GM12878 (cell line): Measurements from ENCODE around the gene PTK6.

Experiments used
- CEBPB ChIP-seq, 2 experiments: fragments of 150-350 bp in 1 of 2; IDR thresholded peaks; 2 replicates each; pipeline ENCODE4 v1.6.1; 2012 to 2014; ENCODE audit warnings: low read depth in 2 of 2, low read length in 2 of 2, borderline replicate concordance in 1 of 2, inconsistent platforms in 1 of 2
- CREM ChIP-seq: IDR thresholded peaks from 2 replicates; pipeline ENCODE4 v1.6.1; 2014; ENCODE audit warnings: antibody characterized with exemption, low read depth
- FOXM1 ChIP-seq: IDR thresholded peaks from 2 replicates; pipeline ENCODE4 v1.6.1; 2012; ENCODE audit warnings: low read depth, mild to moderate bottlenecking, inconsistent platforms, low read length, moderate library complexity
- IKZF1 ChIP-seq: fragments of 450-650 bp; conservative IDR thresholded peaks from 2 replicates; pipeline ENCODE4 v1.6.1; 2017; ENCODE audit warnings: antibody characterized with exemption, mild to moderate bottlenecking
- RAD21 ChIP-seq: IDR thresholded peaks from 2 replicates; pipeline ENCODE4 v1.6.1; 2011; ENCODE audit warnings: mild to moderate bottlenecking, low read depth, low read length, moderate library complexity; ENCODE audit not compliant: insufficient read depth
- RAD51 ChIP-seq: fragments of 450-650 bp; IDR thresholded peaks from 2 replicates; pipeline ENCODE4 v1.6.1; 2016; ENCODE audit warnings: moderate library complexity, mild to moderate bottlenecking, inconsistent platforms
- RFX5 ChIP-seq: IDR thresholded peaks from 2 replicates; pipeline ENCODE4 v1.6.1; 2011; ENCODE audit warnings: low read depth, low read length, improper control_type of control experiment
- SREBF1 ChIP-seq: IDR thresholded peaks from 2 replicates; pipeline ENCODE4 v1.6.1; 2012; ENCODE audit warnings: mild to moderate bottlenecking, low read length
- SREBF2 ChIP-seq: IDR thresholded peaks from 2 replicates; pipeline ENCODE4 v1.6.1; 2012; ENCODE audit warnings: mild to moderate bottlenecking, low read length
- TCF12 ChIP-seq: IDR thresholded peaks from 2 replicates; pipeline ENCODE4 v1.6.1; 2011; ENCODE audit warnings: low read depth, mild to moderate bottlenecking, low read length
- TF ChIP-seq, protein P1 (sequence below), 3 experiments: IDR thresholded peaks in 2 of 3; conservative IDR thresholded peaks in 1 of 3; 2 replicates each; pipeline ENCODE4 v1.5.1; 2011; ENCODE audit warnings: low read depth in 3 of 3, low read length in 3 of 3, mild to moderate bottlenecking in 3 of 3, control low read depth in 2 of 3, moderate library complexity in 2 of 3, inconsistent platforms in 1 of 3, mixed read lengths in 1 of 3; ENCODE audit not compliant: control insufficient read depth in 2 of 3, insufficient read depth in 1 of 3; ENCODE audit errors: extremely low read depth in 1 of 3
- TF ChIP-seq, protein P2 (sequence below): IDR thresholded peaks from 2 replicates; pipeline ENCODE4 v1.6.1; 2012; ENCODE audit warnings: low read depth, low read length, improper control_type of control experiment
- TF ChIP-seq, protein P3 (sequence below): fragments of 450-650 bp; formaldehyde crosslinking; IDR thresholded peaks from 2 replicates; pipeline ENCODE4 v1.5.0; 2022; ENCODE audit warnings: mild to moderate bottlenecking, missing genetic modification characterization
- TF ChIP-seq, protein P4 (sequence below): IDR thresholded peaks from 2 replicates; pipeline ENCODE4 v1.6.1; 2011; ENCODE audit warnings: mild to moderate bottlenecking, low read depth, low read length, moderate library complexity; ENCODE audit not compliant: insufficient replicate concordance

DNA sequence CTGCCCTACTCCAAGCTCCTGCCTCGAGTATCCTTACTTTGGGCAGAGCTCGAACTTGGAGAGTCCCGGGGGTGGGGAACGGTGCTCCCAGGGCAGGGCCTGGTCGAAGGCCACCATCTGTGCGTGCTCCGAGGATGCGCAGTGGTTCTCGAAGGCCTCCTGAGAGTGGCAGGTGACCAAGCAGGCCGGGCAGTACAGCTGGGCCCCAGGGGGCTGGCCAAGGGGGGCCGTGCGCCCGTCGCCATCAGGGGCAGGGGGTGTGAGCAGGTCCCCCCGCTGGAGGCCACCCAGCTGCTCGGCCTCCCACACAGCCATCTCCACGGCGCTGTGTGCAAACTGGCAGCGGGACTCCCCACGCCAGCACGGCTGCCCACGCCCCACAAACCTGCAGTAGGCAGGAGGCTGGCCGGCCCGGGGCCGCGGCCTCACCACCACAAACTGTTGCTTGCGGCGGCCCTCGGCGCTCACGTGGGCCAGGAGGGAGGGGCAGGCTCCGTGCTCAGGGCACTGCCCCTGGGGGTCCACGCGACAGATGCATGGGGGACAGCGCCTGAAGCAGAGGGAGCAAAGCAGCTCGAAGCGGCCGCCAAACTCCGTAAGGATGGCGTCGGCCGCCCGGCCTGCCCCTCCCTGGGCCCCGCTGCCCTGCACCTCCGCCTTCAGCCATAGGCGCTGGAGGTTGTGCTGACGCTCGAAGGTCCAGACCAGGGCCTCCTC is 35.1 kb upstream of the PTK6 start:
- TF ChIP-seq CEBPB (IDR thresholded peaks at IDR 0.05; ENCODE audit: borderline replicate concordance in 1 of 2, low read depth in 2 of 2, low read length in 2 of 2), result no peak
- TF ChIP-seq, protein P1, sequence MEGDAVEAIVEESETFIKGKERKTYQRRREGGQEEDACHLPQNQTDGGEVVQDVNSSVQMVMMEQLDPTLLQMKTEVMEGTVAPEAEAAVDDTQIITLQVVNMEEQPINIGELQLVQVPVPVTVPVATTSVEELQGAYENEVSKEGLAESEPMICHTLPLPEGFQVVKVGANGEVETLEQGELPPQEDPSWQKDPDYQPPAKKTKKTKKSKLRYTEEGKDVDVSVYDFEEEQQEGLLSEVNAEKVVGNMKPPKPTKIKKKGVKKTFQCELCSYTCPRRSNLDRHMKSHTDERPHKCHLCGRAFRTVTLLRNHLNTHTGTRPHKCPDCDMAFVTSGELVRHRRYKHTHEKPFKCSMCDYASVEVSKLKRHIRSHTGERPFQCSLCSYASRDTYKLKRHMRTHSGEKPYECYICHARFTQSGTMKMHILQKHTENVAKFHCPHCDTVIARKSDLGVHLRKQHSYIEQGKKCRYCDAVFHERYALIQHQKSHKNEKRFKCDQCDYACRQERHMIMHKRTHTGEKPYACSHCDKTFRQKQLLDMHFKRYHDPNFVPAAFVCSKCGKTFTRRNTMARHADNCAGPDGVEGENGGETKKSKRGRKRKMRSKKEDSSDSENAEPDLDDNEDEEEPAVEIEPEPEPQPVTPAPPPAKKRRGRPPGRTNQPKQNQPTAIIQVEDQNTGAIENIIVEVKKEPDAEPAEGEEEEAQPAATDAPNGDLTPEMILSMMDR (IDR thresholded peaks at IDR 0.05 in 2 of 3, conservative IDR thresholded peaks at IDR 0.05 in 1 of 3; ENCODE audit: control insufficient read depth in 2 of 3, extremely low read depth in 1 of 3, insufficient read depth in 1 of 3, low read depth in 3 of 3, low read length in 3 of 3), result no peak
- TF ChIP-seq FOXM1, result no peak
- TF ChIP-seq, protein P2, sequence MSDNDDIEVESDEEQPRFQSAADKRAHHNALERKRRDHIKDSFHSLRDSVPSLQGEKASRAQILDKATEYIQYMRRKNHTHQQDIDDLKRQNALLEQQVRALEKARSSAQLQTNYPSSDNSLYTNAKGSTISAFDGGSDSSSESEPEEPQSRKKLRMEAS, result no peak
- TF ChIP-seq, protein P3, sequence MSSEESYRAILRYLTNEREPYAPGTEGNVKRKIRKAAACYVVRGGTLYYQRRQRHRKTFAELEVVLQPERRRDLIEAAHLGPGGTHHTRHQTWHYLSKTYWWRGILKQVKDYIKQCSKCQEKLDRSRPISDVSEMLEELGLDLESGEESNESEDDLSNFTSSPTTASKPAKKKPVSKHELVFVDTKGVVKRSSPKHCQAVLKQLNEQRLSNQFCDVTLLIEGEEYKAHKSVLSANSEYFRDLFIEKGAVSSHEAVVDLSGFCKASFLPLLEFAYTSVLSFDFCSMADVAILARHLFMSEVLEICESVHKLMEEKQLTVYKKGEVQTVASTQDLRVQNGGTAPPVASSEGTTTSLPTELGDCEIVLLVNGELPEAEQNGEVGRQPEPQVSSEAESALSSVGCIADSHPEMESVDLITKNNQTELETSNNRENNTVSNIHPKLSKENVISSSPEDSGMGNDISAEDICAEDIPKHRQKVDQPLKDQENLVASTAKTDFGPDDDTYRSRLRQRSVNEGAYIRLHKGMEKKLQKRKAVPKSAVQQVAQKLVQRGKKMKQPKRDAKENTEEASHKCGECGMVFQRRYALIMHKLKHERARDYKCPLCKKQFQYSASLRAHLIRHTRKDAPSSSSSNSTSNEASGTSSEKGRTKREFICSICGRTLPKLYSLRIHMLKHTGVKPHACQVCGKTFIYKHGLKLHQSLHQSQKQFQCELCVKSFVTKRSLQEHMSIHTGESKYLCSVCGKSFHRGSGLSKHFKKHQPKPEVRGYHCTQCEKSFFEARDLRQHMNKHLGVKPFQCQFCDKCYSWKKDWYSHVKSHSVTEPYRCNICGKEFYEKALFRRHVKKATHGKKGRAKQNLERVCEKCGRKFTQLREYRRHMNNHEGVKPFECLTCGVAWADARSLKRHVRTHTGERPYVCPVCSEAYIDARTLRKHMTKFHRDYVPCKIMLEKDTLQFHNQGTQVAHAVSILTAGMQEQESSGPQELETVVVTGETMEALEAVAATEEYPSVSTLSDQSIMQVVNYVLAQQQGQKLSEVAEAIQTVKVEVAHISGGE (CRISPR knock-in tag), result no peak
- no peak for TF ChIP-seq RAD51
- TF ChIP-seq SREBF1, result no peak
- no peak for TF ChIP-seq SREBF2
- no peak for TF ChIP-seq TCF12
- no peak for TF ChIP-seq RFX5
- TF ChIP-seq IKZF1, result no peak
- no peak for TF ChIP-seq CREM
- TF ChIP-seq RAD21, result no peak
- TF ChIP-seq, protein P4, sequence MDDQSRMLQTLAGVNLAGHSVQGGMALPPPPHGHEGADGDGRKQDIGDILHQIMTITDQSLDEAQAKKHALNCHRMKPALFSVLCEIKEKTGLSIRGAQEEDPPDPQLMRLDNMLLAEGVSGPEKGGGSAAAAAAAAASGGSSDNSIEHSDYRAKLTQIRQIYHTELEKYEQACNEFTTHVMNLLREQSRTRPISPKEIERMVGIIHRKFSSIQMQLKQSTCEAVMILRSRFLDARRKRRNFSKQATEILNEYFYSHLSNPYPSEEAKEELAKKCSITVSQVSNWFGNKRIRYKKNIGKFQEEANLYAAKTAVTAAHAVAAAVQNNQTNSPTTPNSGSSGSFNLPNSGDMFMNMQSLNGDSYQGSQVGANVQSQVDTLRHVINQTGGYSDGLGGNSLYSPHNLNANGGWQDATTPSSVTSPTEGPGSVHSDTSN, result no peak
